GM12872 (cell line): ENCODE data around the gene MXD4.

Source experiments
- CTCF ChIP-seq: IDR thresholded peaks from 3 replicates; pipeline ENCODE4 v1.5.1; 2011; ENCODE audit warnings: low read depth, mild to moderate bottlenecking, low read length, moderate library complexity; ENCODE audit not compliant: insufficient read depth

Gene MXD4

GRCh38 chr4:2297606-2298531, 36.0 kb upstream of the MXD4 start:
- TF ChIP-seq CTCF = no peak

- TF ChIP-seq CTCF = no peak
These were observed 35.0 kb upstream of the MXD4 start for GRCh38 chr4:2296631-2297601.

DNA sequence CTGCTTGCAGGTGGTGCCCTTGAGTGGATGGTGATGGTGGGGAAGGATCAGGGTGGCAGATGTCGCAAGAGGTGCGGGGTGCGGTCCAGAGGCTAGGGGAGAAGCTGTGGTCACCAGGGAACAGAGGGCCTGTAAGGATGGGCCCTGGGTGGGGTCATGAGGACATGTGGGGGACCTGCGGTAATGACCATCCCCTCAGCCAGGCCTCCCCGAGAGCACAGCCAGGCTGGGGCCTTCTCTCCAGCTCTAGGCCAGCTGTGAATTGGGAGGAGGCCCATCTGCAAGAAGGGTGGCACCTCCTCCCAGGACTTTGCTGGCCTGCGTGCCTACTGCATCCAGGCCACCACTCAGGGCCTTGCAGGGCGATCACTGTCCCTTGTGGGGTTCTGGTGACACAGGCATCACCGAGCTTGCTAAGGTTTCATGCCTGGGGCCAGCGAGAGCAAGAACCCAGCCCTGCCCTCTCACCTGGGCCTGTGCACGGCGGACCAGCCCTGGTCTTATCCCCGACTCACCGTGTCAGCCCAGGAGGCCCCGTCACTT, 34.1 kb upstream of the MXD4 start:
- no peak for TF ChIP-seq CTCF

DNA sequence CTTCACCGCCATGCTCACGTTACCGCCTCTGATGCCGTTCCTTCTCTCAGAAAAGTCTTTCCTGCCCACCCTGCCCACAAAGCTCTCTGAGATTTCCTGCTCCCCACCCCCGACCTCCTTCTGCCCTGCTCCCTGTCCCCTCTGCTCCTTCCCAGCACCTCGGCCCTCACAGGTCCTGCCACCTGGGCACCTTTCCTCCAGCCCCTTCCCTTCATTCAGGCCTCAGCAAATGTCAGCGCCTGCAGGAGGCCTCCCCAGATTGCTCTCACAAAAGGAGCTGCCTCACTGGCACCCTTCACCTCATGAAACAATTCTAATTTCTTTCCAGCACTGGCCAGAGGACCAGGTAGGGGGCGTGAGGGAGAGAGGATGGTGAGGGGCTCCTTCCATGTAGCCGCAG, 33.6 kb upstream of the MXD4 start:
- no peak for TF ChIP-seq CTCF

- TF ChIP-seq CTCF = no peak
These were observed 30.8 kb upstream of the MXD4 start for GRCh38 chr4:2292646-2293108.

- TF ChIP-seq CTCF = no peak
These were observed 30.1 kb upstream of the MXD4 start for GRCh38 chr4:2291705-2292645.
